KG1 (cell line): ENCODE data around the gene ANGPTL4.

Experiments used
- DNase-seq: peaks from one replicate; lab custom pipeline; 2025; lab: John Stamatoyannopoulos, UW

Gene ANGPTL4

DNA sequence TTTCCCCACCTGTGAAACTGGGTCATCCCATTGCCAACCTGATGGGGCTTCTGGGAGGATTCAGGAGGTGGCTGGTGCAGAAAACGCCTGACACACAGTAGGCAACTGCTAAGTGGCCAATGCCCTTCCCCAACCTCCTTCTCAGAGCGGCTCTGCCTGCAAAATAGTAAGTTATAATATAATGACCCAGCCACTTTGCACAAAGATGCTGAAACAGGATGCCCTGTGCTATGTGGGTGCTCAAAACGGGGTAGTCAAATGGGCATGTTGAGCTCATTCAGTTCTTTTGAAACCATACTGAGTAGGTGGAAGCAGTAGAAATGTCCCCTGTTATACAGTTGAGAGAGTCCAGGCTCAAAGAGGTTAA lies 49.7 kb downstream of the ANGPTL4 start:
- no peak for DNase-seq

DNA sequence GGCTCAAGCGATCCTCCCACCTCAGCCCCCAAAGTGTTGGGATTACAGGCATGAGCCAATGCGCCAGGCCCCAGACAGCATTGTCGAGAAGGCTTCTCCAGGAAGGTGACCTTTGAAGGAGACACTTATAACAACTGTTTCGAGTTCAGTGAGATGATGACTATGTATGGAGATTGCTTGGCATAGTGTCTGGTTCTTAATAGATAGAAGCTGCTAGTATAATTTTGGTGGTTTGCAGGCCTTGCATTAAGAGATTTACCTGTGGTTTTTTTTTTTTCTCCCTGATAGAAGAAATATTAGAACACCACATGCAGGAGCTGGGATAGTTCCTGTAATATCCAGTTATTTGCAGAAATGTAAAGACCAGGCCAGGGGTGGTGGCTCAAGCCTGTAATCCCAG lies 52.8 kb downstream of the ANGPTL4 start:
- DNase-seq, result no peak

DNA sequence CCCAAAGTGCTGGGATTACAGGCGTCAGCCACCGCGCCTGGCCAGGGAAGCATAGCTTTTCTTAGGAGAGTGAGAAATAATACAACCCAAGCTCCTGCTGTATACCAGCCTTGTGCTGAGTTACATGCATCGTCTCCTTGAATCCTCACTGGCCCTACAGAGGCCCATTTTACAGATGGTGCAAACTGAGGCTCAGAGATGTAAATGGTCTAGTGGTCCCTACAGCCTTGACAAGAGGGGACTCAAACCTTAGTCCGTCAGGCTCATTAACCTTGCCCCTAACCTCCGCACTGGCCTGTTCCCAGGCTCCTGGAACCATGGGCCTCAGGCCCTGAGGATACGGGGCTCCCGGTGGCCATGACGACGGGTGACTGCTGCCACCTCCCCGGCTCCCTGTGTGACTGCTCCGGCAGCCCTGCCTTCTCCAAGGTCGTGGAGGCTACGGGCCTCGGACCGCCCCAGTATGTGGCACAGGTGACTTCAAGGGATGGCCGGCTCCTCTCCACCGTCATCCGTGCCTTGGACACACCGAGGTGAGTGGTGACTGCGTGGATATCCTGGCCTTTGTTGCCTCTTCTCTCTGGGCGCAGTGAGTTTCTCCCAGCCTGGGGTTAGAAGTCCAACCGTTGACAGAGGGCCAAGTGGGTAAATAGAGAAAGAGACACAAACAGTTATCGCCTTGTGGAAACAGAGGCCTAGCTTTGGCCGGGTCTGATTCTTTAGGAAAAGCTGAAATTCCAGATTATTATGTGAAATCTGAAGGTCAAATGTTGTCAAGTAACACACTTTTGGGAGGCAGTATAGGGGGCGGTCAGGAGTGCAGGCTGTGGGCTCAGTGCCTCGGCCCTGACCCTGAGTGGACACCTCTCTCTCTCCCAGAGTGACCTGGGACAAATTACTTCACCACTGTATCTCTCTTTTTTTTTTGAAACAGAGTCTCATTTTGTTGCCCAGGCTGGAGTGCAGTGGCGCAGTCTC lies 57.8 kb downstream of the ANGPTL4 start:
- no peak for DNase-seq

DNA sequence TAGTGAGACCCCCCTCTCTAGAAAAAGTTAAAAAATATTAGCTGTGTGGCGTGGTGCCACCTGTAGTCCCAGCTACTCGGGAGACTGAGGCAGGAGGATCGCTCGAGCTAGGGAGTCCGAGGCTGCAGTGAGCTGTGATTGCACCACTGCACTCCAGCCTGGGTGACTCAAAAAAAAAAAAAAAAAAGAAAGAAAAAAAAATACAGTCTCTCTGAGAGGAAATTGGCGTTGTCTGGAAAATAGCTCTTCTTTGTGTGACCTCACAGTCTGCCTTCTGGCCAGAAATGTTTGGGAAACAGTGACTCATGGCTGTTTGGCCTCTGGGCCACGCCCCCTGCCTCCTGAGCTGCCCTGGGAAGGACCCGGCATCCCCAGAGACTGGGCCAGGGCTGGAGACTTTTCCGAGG lies 59.9 kb downstream of the ANGPTL4 start:
- DNase-seq, result no peak
